Sigmoid colon (tissue), 7 donors: ENCODE measurements around the gene ABLIM1. TPM values are rescaled to one million over a fixed set of nuclear protein-coding genes. Genes with fewer than 3 reads are reported as not detected.
"Not testable (repeated sequence)": the region's sequence is repeated elsewhere in the genome, so short reads cannot be mapped to it uniquely, and the experiment has no call there.

Source experiments
- DNase-seq: peaks from one replicate; pipeline ENCODE4 v3.0.0-alpha.2; 2019
- H3K27ac ChIP-seq, 4 donors: fragments of 200-600 bp; sonication (generic); one replicate each; pipeline ENCODE4 v1.5.1; 2016 to 2019; ENCODE audit warnings: mild to moderate bottlenecking in 1 of 4
- H3K27me3 ChIP-seq, 3 donors: fragments of 200-600 bp; sonication (generic); one replicate each; pipeline ENCODE4 v1.5.1; 2019; ENCODE audit warnings: mild to moderate bottlenecking in 1 of 3
- H3K36me3 ChIP-seq, 4 donors: fragments of 200-600 bp; sonication (generic); one replicate each; pipeline ENCODE4 v1.5.1; 2016 to 2019
- H3K4me1 ChIP-seq, 4 donors: fragments of 200-600 bp; sonication (generic); one replicate each; pipeline ENCODE4 v1.5.1; 2017 to 2019
- H3K4me3 ChIP-seq, 4 donors: fragments of 200-600 bp; sonication (generic); one replicate each; pipeline ENCODE4 v1.5.1; 2017 to 2019; ENCODE audit warnings: mild to moderate bottlenecking in 2 of 4, moderate library complexity in 1 of 4
- H3K9me3 ChIP-seq, 4 donors: fragments of 200-600 bp in 3 of 4; sonication (generic) in 3 of 4; one replicate each; pipeline versions ENCODE4 v1.5.1 to v1.6.1; 2013 to 2019
- EP300 ChIP-seq, 4 donors: sonication (generic); formaldehyde crosslinking; IDR thresholded peaks; one replicate each; pipeline ENCODE4 v1.6.1; 2017; ENCODE audit warnings: antibody characterized with exemption in 4 of 4
- POLR2A ChIP-seq, 2 donors: fragments of 450-650 bp; IDR thresholded peaks; one replicate each; pipeline ENCODE4 v1.6.1; 2016; ENCODE audit warnings: antibody characterized with exemption in 2 of 2, mild to moderate bottlenecking in 2 of 2, moderate library complexity in 2 of 2
- POLR2AphosphoS5 ChIP-seq, 4 donors: sonication (generic); formaldehyde crosslinking; IDR thresholded peaks; one replicate each; pipeline ENCODE4 v1.6.1; 2017; ENCODE audit warnings: antibody characterized with exemption in 4 of 4
- WGBS, 2 donors: extraction: QIAGEN DNeasy Blood & Tissue Kit; methylation state at CpG; one replicate each; pipeline ENCODE4 v1.1.7; 2013; 5-methylcytosine and 5-hydroxymethylcytosine counted together
- intact Hi-C: fragments of 100-400 bp; cut with DNase I; formaldehyde crosslinking; loops from one replicate; pipeline ENCODE4 v1.15.1; 2023
- polyA plus RNA-seq, 3 donors: library from polyadenylated mRNA; stranded (reverse); fragments of 200-250 nt; gene quantifications; one replicate each; pipeline ENCODE4 v1.2.3, GENCODE V29; 2013
- total RNA-seq, 4 donors: library from RNA; depleted of rRNA; stranded (reverse); fragments of >200 nt; gene quantifications; one replicate each; pipeline ENCODE4 v1.1.0, GENCODE V29; 2016
- TF ChIP-seq, protein P1 (sequence below), 4 experiments: fragments of 450-650 bp in 3 of 4; fragments of 200-600 bp in 1 of 4; IDR thresholded peaks; one replicate each; pipeline ENCODE4 v1.5.1; 2016 to 2019; ENCODE audit warnings: antibody characterized with exemption in 4 of 4, mild to moderate bottlenecking in 3 of 4, moderate library complexity in 2 of 4
- donor health status: healthy with polysubstance abuse.
- donor health status: Bipolar disorder and iron deficiency.
- donor health status: healthy.

Gene ABLIM1
- total and polyA plus RNA-seq, 7 donors: 41.9 to 127 (median 49.5) TPM

DNA sequence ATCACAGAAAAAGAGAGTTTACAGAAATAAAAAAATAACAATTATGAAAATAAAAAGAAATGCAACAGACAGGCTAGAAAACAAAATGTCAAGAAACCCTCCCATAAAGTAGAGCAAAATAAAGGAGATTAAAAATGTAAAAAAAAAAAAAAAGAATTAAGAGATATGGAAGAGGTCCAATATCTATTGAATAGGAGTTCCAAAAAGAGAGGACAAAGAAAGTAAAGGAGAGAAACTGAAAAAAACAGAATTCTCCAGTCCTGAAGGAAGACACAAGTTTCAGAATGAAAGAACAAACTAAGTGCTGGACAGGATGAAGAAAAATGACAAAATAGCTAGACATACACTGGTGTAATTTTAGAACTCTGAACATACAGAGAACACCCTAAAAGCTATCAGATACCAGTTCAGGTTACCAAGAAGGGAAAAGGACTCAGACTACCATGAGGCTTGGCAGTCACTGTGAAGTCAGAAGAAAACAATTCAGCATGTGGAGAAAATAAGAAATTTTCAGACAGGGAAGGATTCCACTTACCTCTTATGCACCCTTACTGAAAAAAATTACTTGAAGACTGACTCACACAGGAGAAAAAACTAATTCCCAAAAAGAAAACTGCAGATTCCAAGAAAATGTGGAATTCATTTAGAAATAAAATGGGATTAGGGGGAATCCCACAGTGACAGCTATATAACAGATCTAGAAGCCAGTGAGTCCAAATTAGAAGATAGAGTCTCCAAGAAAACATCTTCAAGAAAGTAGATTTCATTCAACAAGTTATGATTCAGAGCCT, 40.4 kb upstream of the ABLIM1 start:
- no peak for DNase-seq
- Histone ChIP-seq H3K9me3 (no peaks in the 10 kb centered on the region), H3K4me3 (no peak overlapping the region), H3K36me3 (no peaks in the 10 kb centered on the region), H3K27me3 (no peaks in the 10 kb centered on the region), H3K4me1 (peaks cover 0 to 18% (median 8%) of the 10 kb centered on the region in 4 donors), H3K27ac (peak overlapping the region in 2 of 4 donors; percentile 9 to 15)
- TF ChIP-seq POLR2AphosphoS5 (IDR thresholded peaks at IDR 0.05) (peak in 1 of 4 donors; percentile 3), POLR2A (IDR thresholded peaks at IDR 0.05) (no peak), EP300 (IDR thresholded peaks at IDR 0.05) (no peak)
- TF ChIP-seq, protein P1, sequence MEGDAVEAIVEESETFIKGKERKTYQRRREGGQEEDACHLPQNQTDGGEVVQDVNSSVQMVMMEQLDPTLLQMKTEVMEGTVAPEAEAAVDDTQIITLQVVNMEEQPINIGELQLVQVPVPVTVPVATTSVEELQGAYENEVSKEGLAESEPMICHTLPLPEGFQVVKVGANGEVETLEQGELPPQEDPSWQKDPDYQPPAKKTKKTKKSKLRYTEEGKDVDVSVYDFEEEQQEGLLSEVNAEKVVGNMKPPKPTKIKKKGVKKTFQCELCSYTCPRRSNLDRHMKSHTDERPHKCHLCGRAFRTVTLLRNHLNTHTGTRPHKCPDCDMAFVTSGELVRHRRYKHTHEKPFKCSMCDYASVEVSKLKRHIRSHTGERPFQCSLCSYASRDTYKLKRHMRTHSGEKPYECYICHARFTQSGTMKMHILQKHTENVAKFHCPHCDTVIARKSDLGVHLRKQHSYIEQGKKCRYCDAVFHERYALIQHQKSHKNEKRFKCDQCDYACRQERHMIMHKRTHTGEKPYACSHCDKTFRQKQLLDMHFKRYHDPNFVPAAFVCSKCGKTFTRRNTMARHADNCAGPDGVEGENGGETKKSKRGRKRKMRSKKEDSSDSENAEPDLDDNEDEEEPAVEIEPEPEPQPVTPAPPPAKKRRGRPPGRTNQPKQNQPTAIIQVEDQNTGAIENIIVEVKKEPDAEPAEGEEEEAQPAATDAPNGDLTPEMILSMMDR (IDR thresholded peaks at IDR 0.05): no peak
- intact Hi-C loops: loop anchor here (5.0 kb wide), 1 partner anchor 146 kb away; no protein-coding TSS in a partner anchor

DNA sequence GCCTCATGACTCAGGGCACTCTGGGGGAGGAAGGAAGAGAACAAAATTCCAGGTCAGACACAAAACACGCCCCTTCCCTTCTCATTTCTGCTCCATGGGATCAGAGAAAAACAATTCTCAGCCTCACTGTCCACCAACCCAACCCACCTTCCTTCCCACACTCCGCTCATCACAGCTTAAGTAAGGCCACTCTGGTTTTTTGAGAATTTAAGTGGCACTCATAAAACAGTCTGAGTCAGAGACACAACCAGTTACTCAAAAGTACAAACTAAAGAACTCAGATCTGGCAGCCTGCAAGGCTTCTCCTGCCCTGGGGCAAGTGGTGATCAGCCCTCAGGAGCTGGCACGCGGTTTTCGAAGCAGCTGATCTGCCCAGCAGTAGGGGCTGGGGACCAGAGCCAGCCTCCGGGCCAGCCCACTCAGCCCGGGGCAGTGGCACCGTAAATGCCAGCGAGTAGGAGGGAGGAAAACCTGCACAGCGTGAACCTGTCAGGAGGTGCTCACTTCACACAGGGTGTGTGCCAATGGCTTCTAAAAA, 39.1 kb upstream of the ABLIM1 start:
- H3K4me1 ChIP-seq: peaks cover 0 to 18% (median 8%) of the 10 kb centered on the region in 4 donors
- H3K27me3 ChIP-seq: no peaks in the 10 kb centered on the region
- WGBS, 2 donors: 85 to 90% methylated on average over 10 of the region's 10 CpGs
- H3K36me3 ChIP-seq: no peaks in the 10 kb centered on the region
- no peaks in the 10 kb centered on the region for H3K9me3 ChIP-seq
- no peak overlapping the region for H3K4me3 ChIP-seq
- TF ChIP-seq POLR2A (IDR thresholded peaks at IDR 0.05) (no peak), POLR2AphosphoS5 (IDR thresholded peaks at IDR 0.05) (no peak), EP300 (IDR thresholded peaks at IDR 0.05) (no peak)
- TF ChIP-seq, protein P1 (IDR thresholded peaks at IDR 0.05): no peak
- DNase-seq: no peak
- intact Hi-C loops: loop anchor here (5.0 kb wide), 1 partner anchor 145 kb away; no protein-coding TSS in a partner anchor
- peak overlapping the region in 1 of 4 donors; percentile 22 for H3K27ac ChIP-seq

DNA sequence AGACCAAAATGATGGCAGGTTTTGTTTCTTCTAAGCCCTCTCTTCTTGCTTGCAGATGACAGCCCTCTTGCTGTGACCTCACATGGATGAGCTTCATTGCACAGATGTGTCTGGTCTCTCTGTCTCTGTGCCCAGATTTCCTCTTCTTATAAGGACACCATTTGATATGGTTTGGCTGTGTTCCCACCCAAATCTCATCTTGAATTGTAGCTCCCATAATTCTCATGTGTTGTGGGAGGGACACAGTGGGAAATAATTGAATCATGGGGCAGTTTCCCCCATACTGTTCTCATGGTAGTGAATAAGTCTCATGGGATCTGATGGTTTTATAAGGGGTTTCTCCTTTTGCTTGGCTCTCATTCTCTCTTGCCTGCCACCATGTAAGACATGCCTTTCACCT, 38.2 kb upstream of the ABLIM1 start:
- H3K36me3 ChIP-seq, DNase-seq, H3K27me3 ChIP-seq, H3K9me3 ChIP-seq, H3K4me3 ChIP-seq: not testable (repeated sequence)
- intact Hi-C loops: loop anchor here (5.0 kb wide), 1 partner anchor 144 kb away; no protein-coding TSS in a partner anchor
- peak overlapping the region in 1 of 4 donors; percentile 22 for H3K27ac ChIP-seq
- H3K4me1 ChIP-seq: peaks cover 0 to 18% (median 8%) of the 10 kb centered on the region in 4 donors

DNA sequence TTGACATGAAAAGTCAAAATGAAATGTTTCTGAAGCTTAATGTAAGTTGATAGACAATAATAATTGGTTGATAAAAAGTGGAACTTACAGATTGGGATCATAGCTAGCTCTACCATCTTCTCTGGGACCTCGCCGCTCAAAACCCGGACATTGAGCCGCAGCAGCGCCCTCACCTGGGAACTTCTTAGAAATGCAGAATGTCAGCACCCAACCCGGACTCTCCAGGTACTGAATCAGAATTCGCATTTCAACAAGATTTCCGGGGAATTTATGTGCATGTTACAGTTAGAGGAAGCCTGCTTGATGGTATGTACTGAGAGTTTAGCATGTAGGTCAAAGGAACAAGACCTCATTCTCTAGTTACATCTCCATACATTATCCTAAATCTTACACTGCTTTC, 36.7 kb upstream of the ABLIM1 start:
- no peaks in the 10 kb centered on the region for H3K36me3 ChIP-seq
- intact Hi-C loops: loop anchor here (5.0 kb wide), 1 partner anchor 142 kb away; no protein-coding TSS in a partner anchor
- H3K27me3 ChIP-seq: no peaks in the 10 kb centered on the region
- H3K27ac ChIP-seq: no peak overlapping the region
- TF ChIP-seq POLR2AphosphoS5 (IDR thresholded peaks at IDR 0.05) (no peak), POLR2A (IDR thresholded peaks at IDR 0.05) (no peak), EP300 (IDR thresholded peaks at IDR 0.05) (no peak)
- TF ChIP-seq, protein P1 (IDR thresholded peaks at IDR 0.05): no peak
- H3K4me1 ChIP-seq: peaks cover 0 to 18% (median 8%) of the 10 kb centered on the region in 4 donors
- H3K4me3 ChIP-seq: no peak overlapping the region
- DNase-seq: no peak
- 16 to 63% methylated on average over 8 of the region's 8 CpGs for WGBS, 2 donors
- no peaks in the 10 kb centered on the region for H3K9me3 ChIP-seq

DNA sequence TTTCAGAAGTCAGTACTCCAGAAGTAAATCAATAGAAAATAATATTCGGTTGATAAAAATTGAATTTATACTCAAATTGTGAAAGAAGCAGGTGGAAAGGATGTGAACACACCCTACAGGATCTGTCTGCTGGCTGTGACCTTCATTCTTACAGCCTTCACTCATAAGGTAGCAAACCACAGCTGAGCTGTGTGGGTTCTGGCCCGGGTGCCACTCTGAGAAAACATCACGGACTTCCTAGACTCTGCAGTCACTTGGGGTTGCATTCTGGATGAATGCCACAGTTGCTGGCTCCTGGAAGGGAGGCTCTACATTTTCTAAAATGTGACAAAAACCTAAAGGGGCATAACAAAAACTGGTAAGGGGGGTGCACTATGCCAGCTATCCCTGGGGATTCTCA, 36.0 kb upstream of the ABLIM1 start:
- Histone ChIP-seq H3K4me1 (peaks cover 0 to 18% (median 8%) of the 10 kb centered on the region in 4 donors), H3K27me3 (no peaks in the 10 kb centered on the region), H3K9me3 (no peaks in the 10 kb centered on the region), H3K27ac (no peak overlapping the region), H3K4me3 (no peak overlapping the region), H3K36me3 (no peaks in the 10 kb centered on the region)
- DNase-seq: no peak
- WGBS, 2 donors: 50 to 55% methylated on average over 3 of the region's 3 CpGs
- TF ChIP-seq EP300 (IDR thresholded peaks at IDR 0.05) (no peak), POLR2A (IDR thresholded peaks at IDR 0.05) (no peak), POLR2AphosphoS5 (IDR thresholded peaks at IDR 0.05) (no peak)
- TF ChIP-seq, protein P1 (IDR thresholded peaks at IDR 0.05): no peak
- intact Hi-C loops: no loop called here
